Activated CD8-positive, alpha-beta memory T cell treated with anti-CD3 and anti-CD28 coated beads for 36 hours (primary cell): ENCODE measurements around the gene PAK4. TPM values are rescaled to one million over a fixed set of nuclear protein-coding genes. Genes with fewer than 3 reads are reported as not detected.

ENCODE experiments used
- CTCF ChIA-PET: fragments of 350-600 bp; sonication (Branson Sonifier 250); formaldehyde crosslinking; loops from one replicate; lab custom pipeline; 2021; ENCODE audit warnings: antibody characterized with exemption; lab: Charles Lee
- POLR2A ChIA-PET: fragments of 350-600 bp; sonication (Branson Sonifier 250); formaldehyde crosslinking; loops from one replicate; lab custom pipeline; 2021; ENCODE audit warnings: antibody characterized with exemption; lab: Charles Lee
- total RNA-seq, 2 experiments: library from RNA; stranded (reverse); gene quantifications; one replicate each; pipeline ENCODE4 v1.2.3, GENCODE V29; 2021

The PAK4 gene
- total RNA-seq, 2 experiments from 2014 or later: 19.2 TPM

GRCh38 chr19:39171479-39172465 lies 46.2 kb downstream of the PAK4 start:
- POLR2A ChIA-PET: no interaction called here
- CTCF ChIA-PET: interaction anchor here (0.6 to 0.7 kb wide), 2 partner anchors 16 to 1971 kb away, joined by 3 to 4 read pairs; no protein-coding TSS in a partner anchor

- ChIA-PET CTCF (no interaction called here), POLR2A (no interaction called here)
Observed at GRCh38 chr19:39172700-39173501, 47.3 kb downstream of the PAK4 start.

- POLR2A ChIA-PET: no interaction called here
Observed at GRCh38 chr19:39173502-39173991, 48.0 kb downstream of the PAK4 start.

GRCh38 chr19:39174142-39174541 lies 48.6 kb downstream of the PAK4 start:
- CTCF ChIA-PET: interaction anchor here (0.6 kb wide), 1 partner anchor 37 kb away, joined by 3 read pairs; no protein-coding TSS in a partner anchor

More at GRCh38 chr19:39173502-39173991, 48.0 kb downstream of the PAK4 start:
- CTCF ChIA-PET: no interaction called here

DNA sequence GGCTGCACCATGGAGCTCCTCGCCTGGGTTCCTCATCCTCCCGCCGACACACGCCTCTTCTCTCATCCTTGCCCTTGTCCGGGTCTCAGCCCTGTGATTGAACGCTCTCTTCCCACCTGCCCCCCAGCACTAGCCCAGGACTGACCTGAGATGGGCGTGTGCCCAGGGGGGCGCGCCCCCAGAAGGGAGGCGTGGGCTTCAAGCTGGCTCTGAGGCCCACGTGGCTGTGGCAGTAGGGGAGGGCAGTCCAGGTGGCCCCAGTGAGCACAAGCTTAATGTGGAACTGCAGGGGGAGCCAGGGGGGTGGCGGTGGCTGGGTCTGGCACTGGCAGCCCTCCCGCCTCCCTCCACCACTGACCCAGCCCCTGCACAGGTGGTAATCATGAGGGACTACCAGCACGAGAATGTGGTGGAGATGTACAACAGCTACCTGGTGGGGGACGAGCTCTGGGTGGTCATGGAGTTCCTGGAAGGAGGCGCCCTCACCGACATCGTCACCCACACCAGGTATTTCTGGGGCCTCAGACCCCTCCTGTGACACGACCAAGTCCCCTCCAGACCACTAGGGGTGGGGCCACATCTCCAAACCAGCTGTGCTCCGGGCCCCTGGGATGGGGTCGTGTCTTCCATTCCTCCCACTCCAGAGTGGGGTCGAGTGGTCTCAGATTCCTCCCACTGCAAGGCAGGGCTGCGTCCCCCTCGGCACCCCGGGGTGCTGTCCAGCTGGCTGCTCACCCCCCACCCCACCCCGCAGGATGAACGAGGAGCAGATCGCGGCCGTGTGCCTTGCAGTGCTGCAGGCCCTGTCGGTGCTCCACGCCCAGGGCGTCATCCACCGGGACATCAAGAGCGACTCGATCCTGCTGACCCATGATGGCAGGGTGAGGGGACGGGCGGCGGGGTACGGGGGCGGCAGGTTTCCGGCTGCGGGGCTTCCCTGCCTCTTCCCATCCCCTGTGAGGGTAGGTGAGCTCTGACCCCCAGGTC lies 49.3 kb downstream of the PAK4 start:
- POLR2A ChIA-PET: no interaction called here
- CTCF ChIA-PET: interaction anchor here (0.6 kb wide), 2 partner anchors 24 to 38 kb away, joined by 3 to 4 read pairs; no protein-coding TSS in a partner anchor

More at GRCh38 chr19:39174142-39174541, 48.6 kb downstream of the PAK4 start:
- POLR2A ChIA-PET: no interaction called here

GRCh38 chr19:39175564-39175963 lies 50.0 kb downstream of the PAK4 start:
- POLR2A ChIA-PET: no interaction called here
- CTCF ChIA-PET: no interaction called here

GRCh38 chr19:39177110-39177699 lies 51.6 kb downstream of the PAK4 start:
- ChIA-PET CTCF (interaction anchor here (0.7 to 0.8 kb wide), 2 partner anchors 17 to 51 kb away, joined by 3 read pairs; no protein-coding TSS in a partner anchor), POLR2A (no interaction called here)

DNA sequence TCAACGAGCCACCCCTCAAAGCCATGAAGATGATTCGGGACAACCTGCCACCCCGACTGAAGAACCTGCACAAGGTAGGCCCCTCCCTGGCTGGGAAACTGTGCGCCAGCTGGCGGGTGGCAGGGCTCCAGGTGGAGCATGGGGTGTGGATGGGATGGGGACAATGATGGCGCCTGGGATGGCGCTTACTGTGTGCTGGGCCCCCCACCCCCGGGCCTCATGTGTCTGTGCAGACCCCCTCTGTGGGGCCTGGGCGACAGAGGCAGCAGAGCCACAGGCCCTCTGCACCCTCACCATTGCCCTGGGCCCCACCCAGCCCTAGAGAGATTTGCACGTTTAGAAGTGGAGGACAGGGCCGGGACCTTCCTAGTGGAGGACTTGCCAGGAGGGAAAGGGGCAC lies 52.1 kb downstream of the PAK4 start:
- CTCF ChIA-PET: no interaction called here
- POLR2A ChIA-PET: no interaction called here

DNA sequence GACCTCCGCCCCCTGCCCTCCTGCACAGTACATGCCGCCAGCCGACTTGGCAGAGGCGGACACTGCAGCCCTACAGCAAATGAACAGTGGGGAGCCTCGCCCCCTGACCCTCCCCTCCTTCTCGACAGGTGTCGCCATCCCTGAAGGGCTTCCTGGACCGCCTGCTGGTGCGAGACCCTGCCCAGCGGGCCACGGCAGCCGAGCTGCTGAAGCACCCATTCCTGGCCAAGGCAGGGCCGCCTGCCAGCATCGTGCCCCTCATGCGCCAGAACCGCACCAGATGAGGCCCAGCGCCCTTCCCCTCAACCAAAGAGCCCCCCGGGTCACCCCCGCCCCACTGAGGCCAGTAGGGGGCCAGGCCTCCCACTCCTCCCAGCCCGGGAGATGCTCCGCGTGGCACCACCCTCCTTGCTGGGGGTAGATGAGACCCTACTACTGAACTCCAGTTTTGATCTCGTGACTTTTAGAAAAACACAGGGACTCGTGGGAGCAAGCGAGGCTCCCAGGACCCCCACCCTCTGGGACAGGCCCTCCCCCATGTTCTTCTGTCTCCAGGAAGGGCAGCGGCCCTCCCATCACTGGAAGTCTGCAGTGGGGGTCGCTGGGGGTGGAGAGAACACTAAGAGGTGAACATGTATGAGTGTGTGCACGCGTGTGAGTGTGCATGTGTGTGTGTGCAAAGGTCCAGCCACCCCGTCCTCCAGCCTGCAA lies 52.9 kb downstream of the PAK4 start:
- ChIA-PET POLR2A (no interaction called here), CTCF (no interaction called here)

DNA sequence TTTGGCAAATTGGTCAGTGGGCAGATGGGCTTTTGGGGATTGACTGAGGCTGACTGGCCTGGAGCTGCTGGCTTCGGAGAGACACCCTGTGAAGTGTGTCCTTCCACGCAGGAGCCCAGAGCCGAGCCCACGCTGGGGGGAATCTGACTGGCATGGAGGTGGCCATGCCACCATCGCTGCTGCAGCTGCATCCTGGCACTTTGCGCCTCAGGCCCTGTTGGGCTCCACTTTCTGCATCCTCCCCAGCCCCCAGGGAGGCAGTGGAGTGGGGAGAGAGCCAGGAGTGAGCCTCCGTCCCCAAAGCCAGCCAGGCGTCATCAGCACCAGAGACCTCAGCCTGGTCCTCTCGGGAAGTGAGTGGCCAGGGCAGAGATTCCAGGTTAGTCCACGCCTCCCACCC lies 54.2 kb downstream of the PAK4 start:
- CTCF ChIA-PET: no interaction called here
- POLR2A ChIA-PET: no interaction called here

- ChIA-PET POLR2A (no interaction called here), CTCF (interaction anchor here (0.5 kb wide), 1 partner anchor 141 kb away, joined by 3 read pairs; no protein-coding TSS in a partner anchor)
Observed at GRCh38 chr19:39180749-39181148, 55.2 kb downstream of the PAK4 start.

GRCh38 chr19:39181500-39182173 lies 56.1 kb downstream of the PAK4 start:
- ChIA-PET CTCF (interaction anchor here (1.0 kb wide), 1 partner anchor 148 kb away, joined by 3 read pairs; no protein-coding TSS in a partner anchor), POLR2A (no interaction called here)

DNA sequence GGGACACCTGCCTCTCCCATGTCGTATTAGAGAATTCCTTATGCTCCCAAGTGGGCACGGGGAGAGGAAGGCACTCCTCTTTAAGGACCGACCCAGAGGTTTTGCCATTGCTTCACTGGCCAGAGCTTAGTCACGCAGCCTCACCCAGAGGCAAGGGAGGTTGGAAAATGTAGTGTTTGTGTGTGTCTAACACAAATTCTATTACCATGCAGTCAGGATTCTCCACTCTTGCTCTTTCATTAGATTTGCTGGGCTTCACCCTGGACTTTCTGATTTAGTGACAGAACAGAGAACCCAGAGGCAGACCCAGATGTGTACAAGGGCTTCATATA lies 56.6 kb downstream of the PAK4 start:
- ChIA-PET CTCF (interaction anchor here (1.0 kb wide), 1 partner anchor 148 kb away, joined by 3 read pairs; no protein-coding TSS in a partner anchor), POLR2A (no interaction called here)

- ChIA-PET POLR2A (no interaction called here), CTCF (no interaction called here)
Observed at GRCh38 chr19:39183104-39183503, 57.5 kb downstream of the PAK4 start.

GRCh38 chr19:39186391-39186790 lies 60.8 kb downstream of the PAK4 start:
- ChIA-PET POLR2A (no interaction called here), CTCF (interaction anchor here (1.3 to 2.2 kb wide), 3 partner anchors 20 to 64 kb away, joined by 3 to 10 read pairs (median 3); no protein-coding TSS in a partner anchor)

DNA sequence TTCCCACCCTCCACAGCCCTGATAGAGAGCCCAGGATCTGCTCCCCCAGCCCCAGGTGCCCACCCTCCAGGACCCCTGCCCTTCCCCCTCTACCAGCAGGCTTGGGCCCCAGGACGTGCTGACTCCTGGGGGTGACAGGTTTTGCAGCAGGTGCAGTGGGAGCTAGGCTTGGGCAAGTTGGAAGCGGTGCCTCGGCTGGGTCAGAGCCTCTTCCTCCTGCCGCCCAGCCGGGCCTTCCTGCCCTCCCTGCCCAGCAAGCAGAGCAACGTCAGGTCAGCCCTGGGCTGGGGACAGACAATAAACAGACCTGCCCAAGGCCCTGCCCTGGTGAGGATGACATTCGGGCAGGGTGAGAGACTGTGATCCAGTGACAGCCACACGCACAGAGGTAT lies 62.0 kb downstream of the PAK4 start:
- ChIA-PET CTCF (interaction anchor here (0.5 to 2.2 kb wide), 4 partner anchors 16 to 65 kb away, joined by 3 to 10 read pairs (median 3); no protein-coding TSS in a partner anchor), POLR2A (no interaction called here)

GRCh38 chr19:39188960-39189359 lies 63.4 kb downstream of the PAK4 start:
- ChIA-PET POLR2A (no interaction called here), CTCF (no interaction called here)
